Endothelial cell of umbilical vein (primary cell): ENCODE results near the gene AGAP5. TPM values are rescaled to one million over a fixed set of nuclear protein-coding genes. Genes with fewer than 3 reads are reported as not detected.
"Not testable (repeated sequence)": the region's sequence is repeated elsewhere in the genome, so short reads cannot be mapped to it uniquely, and the experiment has no call there.

Source experiments
- BruUV-seq: library from RNA; stranded (reverse); fragments of 400-500 nt; replicated peaks from 2 replicates; lab custom pipeline; 2021; lab: Mats Ljungman, UMichigan
- CTCF ChIA-PET: fragments of 300-600, 350-600 bp; sonication (Branson Sonifier 250); formaldehyde crosslinking; loops from one replicate; lab custom pipeline; 2021; ENCODE audit warnings: antibody characterized with exemption, inconsistent platforms; lab: Charles Lee
- POLR2A ChIA-PET: fragments of 300-600, 350-600 bp; sonication (Branson Sonifier 250); formaldehyde crosslinking; loops from one replicate; lab custom pipeline; 2021; ENCODE audit warnings: antibody characterized with exemption, inconsistent platforms; lab: Charles Lee
- DNase-seq: peaks from one replicate; pipeline ENCODE4 v3.0.0-alpha.2; 2011; ENCODE audit warnings: low read depth, low spot score
- FAIRE-seq: peaks from 2 replicates; lab custom pipeline; 2011; peaks lifted over from hg19 to GRCh38; lab: Jason Lieb, UNC
- H2AFZ ChIP-seq: 2 replicates; pipeline ENCODE4 v1.6.0; 2012; ENCODE audit warnings: low read depth, low read length, control low read depth, inconsistent platforms
- H3K27ac ChIP-seq: 2 replicates; pipeline ENCODE4 v1.5.1; 2011; ENCODE audit warnings: low read depth, mild to moderate bottlenecking, control low read depth, low read length, moderate library complexity; ENCODE audit not compliant: insufficient read depth
- H3K27me3 ChIP-seq, 2 experiments: 2 replicates each; pipeline versions ENCODE4 v1.6.0 to v1.6.1; 2011; ENCODE audit warnings: low read length in 2 of 2, mixed read lengths in 1 of 2; ENCODE audit not compliant: control insufficient read depth in 2 of 2, insufficient read depth in 2 of 2
- H3K36me3 ChIP-seq, 2 experiments: 2 replicates in 1 of 2; 3 replicates in 1 of 2; pipeline ENCODE4 v1.5.1; 2011; ENCODE audit warnings: low read length in 2 of 2, mild to moderate bottlenecking in 1 of 2, moderate library complexity in 1 of 2; ENCODE audit not compliant: control insufficient read depth in 2 of 2, insufficient read depth in 2 of 2; ENCODE audit errors: extremely low read depth in 1 of 2
- H3K4me1 ChIP-seq: 3 replicates; pipeline ENCODE4 v1.5.1; 2011; ENCODE audit warnings: mild to moderate bottlenecking, low read length; ENCODE audit not compliant: control insufficient read depth, insufficient read depth; ENCODE audit errors: extremely low read depth
- H3K4me2 ChIP-seq: 2 replicates; pipeline ENCODE4 v1.6.1; 2011; ENCODE audit warnings: low read length, control low read depth, mixed read lengths; ENCODE audit not compliant: insufficient read depth
- H3K4me3 ChIP-seq, 3 experiments: fragments of 200-600 bp in 1 of 3; sonication (generic), shearing (Covaris generic) in 1 of 3; replicated peaks in 1 of 3; 2 replicates each; pipeline ENCODE4 v1.5.1; 2011 to 2016; ENCODE audit warnings: control low read depth in 3 of 3, low read length in 3 of 3, mild to moderate bottlenecking in 2 of 3, inconsistent platforms in 1 of 3, low read depth in 1 of 3, moderate library complexity in 1 of 3; ENCODE audit not compliant: insufficient read depth in 1 of 3
- H3K79me2 ChIP-seq: 2 replicates; pipeline ENCODE4 v1.6.0; 2012; ENCODE audit warnings: low read length, inconsistent platforms; ENCODE audit not compliant: control insufficient read depth, insufficient read depth
- H3K9ac ChIP-seq: replicated peaks from 2 replicates; pipeline ENCODE3; 2011; ENCODE audit warnings: low read length, control low read depth; ENCODE audit not compliant: insufficient read depth; ENCODE audit errors: extremely low read depth
- H3K9me1 ChIP-seq: replicated peaks from 3 replicates; pipeline ENCODE4 v1.6.0; 2011; ENCODE audit warnings: mild to moderate bottlenecking, low read length; ENCODE audit not compliant: control insufficient read depth, insufficient read depth; ENCODE audit errors: extremely low read depth
- H3K9me3 ChIP-seq: replicated peaks from 2 replicates; pipeline ENCODE4 v1.5.1; 2012; ENCODE audit warnings: low read length, inconsistent platforms; ENCODE audit not compliant: control insufficient read depth, insufficient read depth
- H4K20me1 ChIP-seq: replicated peaks from 2 replicates; pipeline ENCODE3; 2011; ENCODE audit warnings: mild to moderate bottlenecking, low read length; ENCODE audit not compliant: control insufficient read depth, insufficient read depth; ENCODE audit errors: extremely low read depth
- dilution Hi-C: fragments of 300-500 bp; cut with MboI; formaldehyde crosslinking; loops from one replicate; pipeline ENCODE4 v1.15.0; 2019; ENCODE audit warnings: low sequenced_read_pairs; ENCODE audit not compliant: extremely low pct_ligation_motif_present
- intact Hi-C: fragments of 100-400 bp; cut with micrococcal nuclease; formaldehyde crosslinking; loops from one replicate; pipeline ENCODE4 v1.10.0; 2022
- polyA plus RNA-seq, 4 experiments: library from polyadenylated mRNA; depleted of rRNA in 3 of 4; stranded (reverse) in 3 of 4; unstranded in 1 of 4; fragments of >200 nt; gene quantifications; 2 replicates each; pipeline versions ENCODE4 v1.2.1 to v1.2.3, GENCODE V29; 2011 to 2012; ENCODE audit warnings: missing spikeins in 1 of 4
- total RNA-seq: library from RNA; stranded (reverse); gene quantifications from 2 replicates; pipeline ENCODE4 v1.2.3, GENCODE V29; 2021

AGAP5 gene
- total and polyA plus RNA-seq, 2 donors (not counting 3 experiments of a cell fraction or from before 2014, with no cell fraction given): 4.4 to 7.7 TPM

DNA sequence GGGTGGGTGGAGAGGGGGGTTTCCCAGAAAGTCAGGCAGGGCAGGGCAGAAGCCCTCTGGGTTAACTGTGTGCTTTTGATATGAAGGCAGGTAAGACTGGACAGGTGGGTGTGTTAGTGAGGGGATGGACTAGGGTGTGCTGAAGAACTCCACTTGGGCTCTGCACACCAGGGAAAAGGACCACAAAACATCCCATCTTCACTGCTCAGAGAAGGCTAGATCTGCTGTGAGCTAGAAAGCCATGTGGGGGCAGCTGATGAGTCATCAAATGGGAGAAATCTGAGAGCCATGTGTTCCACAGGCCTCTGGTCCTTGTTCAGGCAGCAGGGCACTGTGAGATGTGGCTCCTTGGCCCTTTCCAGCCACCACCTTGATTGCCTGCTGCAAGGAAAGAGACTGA lies 9.7 kb upstream of the AGAP5 start:
- H3K9ac ChIP-seq, H3K4me1 ChIP-seq, intact Hi-C loops, dilution Hi-C loops, CTCF ChIA-PET, H3K4me2 ChIP-seq, H4K20me1 ChIP-seq, H3K36me3 ChIP-seq, POLR2A ChIA-PET, H2AFZ ChIP-seq, BruUV-seq, H3K79me2 ChIP-seq, H3K4me3 ChIP-seq, H3K27ac ChIP-seq, FAIRE-seq, DNase-seq, H3K9me3 ChIP-seq, H3K27me3 ChIP-seq, H3K9me1 ChIP-seq: not testable (repeated sequence)

DNA sequence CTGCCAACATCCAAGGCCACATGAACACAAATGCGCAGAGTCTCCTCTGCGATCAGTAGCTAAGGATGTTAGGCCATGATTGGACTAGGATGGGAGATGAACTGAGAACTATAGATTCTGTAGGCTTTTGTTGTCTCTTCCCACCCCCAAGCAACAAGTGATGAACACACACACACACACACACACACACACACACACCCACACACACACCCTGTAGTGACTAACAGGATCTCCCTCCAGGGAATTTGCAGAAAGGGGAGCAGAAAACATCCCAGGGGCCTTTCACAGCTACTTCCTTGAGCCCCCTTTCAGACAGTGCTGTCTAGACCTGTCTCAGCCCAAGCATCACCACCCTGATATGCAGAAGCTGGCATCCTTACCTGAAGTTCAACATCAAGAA lies 8.6 kb upstream of the AGAP5 start:
- H3K9me3 ChIP-seq, H3K9me1 ChIP-seq, H2AFZ ChIP-seq, H3K4me2 ChIP-seq, H3K9ac ChIP-seq, H3K27ac ChIP-seq, CTCF ChIA-PET, H3K79me2 ChIP-seq, intact Hi-C loops, H3K27me3 ChIP-seq, DNase-seq, H4K20me1 ChIP-seq, dilution Hi-C loops, BruUV-seq, POLR2A ChIA-PET, FAIRE-seq, H3K4me1 ChIP-seq, H3K36me3 ChIP-seq, H3K4me3 ChIP-seq: not testable (repeated sequence)

DNA sequence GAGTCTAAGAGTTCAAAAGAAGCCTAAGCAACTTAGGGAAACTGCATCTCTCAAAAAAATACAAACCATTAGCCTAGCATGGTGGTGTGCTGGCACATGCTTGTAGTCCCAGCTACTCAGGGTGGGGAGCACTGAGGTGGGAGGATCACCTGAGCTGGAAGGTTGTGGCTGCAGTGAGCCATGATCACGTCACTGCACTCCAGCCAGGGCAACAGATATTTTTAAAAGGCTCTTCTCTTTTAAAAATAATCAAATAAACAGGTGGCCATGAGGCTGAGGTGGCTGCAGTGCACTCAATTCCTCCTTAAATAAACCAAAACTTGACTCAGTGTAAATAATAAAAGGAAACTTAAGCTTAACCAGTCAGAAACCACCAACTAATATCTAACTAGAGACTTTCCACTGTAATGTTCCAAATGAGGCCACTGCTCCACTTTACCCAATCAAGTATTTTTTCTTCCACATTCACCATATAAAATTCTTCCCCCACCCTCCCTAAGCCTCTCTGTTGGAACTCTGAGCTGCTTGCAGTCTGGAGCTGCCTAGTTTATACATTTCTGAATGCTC lies 7.7 kb upstream of the AGAP5 start:
- not testable (repeated sequence) for DNase-seq

DNA sequence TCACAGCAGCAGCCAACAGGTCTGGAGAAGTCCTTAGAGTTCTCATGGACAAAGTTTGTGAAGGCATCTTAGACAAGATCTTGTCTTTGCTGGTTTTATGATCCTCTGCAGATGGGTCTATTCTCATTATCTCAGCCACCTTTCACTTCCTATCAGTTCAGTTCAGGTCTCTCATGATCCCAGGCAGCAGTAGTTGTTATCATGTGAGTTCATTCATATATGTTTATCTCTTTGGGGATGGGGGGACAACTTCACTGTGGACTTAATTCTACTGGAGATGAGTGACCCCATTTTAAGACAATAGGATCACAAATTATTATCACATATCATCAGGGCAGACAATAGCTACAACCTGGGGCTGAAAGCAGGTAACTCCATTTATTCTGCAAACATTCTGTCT lies 6.0 kb upstream of the AGAP5 start:
- H3K4me2 ChIP-seq, H3K4me1 ChIP-seq, H4K20me1 ChIP-seq, H3K27ac ChIP-seq, H3K27me3 ChIP-seq, H2AFZ ChIP-seq, dilution Hi-C loops, H3K36me3 ChIP-seq, BruUV-seq, H3K9me1 ChIP-seq, CTCF ChIA-PET, DNase-seq, POLR2A ChIA-PET, H3K9ac ChIP-seq, intact Hi-C loops, H3K79me2 ChIP-seq, H3K4me3 ChIP-seq, FAIRE-seq, H3K9me3 ChIP-seq: not testable (repeated sequence)

More for the DNA sequence above, 7.7 kb upstream of the AGAP5 start:
- FAIRE-seq, H3K36me3 ChIP-seq, H3K9me1 ChIP-seq, H3K4me1 ChIP-seq, H3K79me2 ChIP-seq, H2AFZ ChIP-seq, H3K9me3 ChIP-seq, H4K20me1 ChIP-seq, H3K27me3 ChIP-seq, BruUV-seq, intact Hi-C loops, POLR2A ChIA-PET, dilution Hi-C loops, H3K4me3 ChIP-seq, H3K9ac ChIP-seq, H3K27ac ChIP-seq, CTCF ChIA-PET, H3K4me2 ChIP-seq: not testable (repeated sequence)
